ENCODE results near the gene EVC2. TPM values are rescaled to one million over a fixed set of nuclear protein-coding genes. Genes with fewer than 3 reads are reported as not detected.

Gene EVC2
- 10 to 100 TPM; 16.0 to 19.5 (median 17.7) TPM for total RNA-seq

- no peaks in the 10 kb centered on the region for H3K36me3 ChIP-seq
- H3K27me3 ChIP-seq = no peaks in the 10 kb centered on the region
- peak; percentile 57 to 66 for DNase-seq (ENCODE audit: low spot score in 2 of 2)
- no peaks in the 10 kb centered on the region for H3K9me3 ChIP-seq
- TF ChIP-seq CTCF (IDR thresholded peaks at IDR 0.05) (no peak), POLR2AphosphoS5 (IDR thresholded peaks at IDR 0.05) (peak; percentile 9 to 13 (median 9))
- H3K4me1 ChIP-seq = peaks cover 6 to 8% of the 10 kb centered on the region in 2 donors
- intact Hi-C loops (cut with DNase I; ENCODE audit: low total_unique reads) = no loop called here
- H3K4me3 ChIP-seq = peak within 1 kb of the TSS; percentile 69 to 98 (median 83)
- peak within 1 kb of the TSS; percentile 84 to 95 for H3K27ac ChIP-seq
Observed at GRCh38 chr4:5708449-5709206, at the start of gene EVC2. Gene EVC2 (minus strand): TSS chr4:5708559. CDS start chr4:5708513, 46 bp downstream.

- H3K27ac ChIP-seq = no peak overlapping the region
- intact Hi-C loops (cut with DNase I; ENCODE audit: low total_unique reads) = no loop called here
- peaks cover 7% of the 10 kb centered on the region for H3K36me3 ChIP-seq
- no peaks in the 10 kb centered on the region for H3K9me3 ChIP-seq
- TF ChIP-seq CTCF (IDR thresholded peaks at IDR 0.05) (no peak), POLR2AphosphoS5 (IDR thresholded peaks at IDR 0.05) (no peak), POLR2A (IDR thresholded peaks at IDR 0.05) (no peak)
- no peak for DNase-seq (ENCODE audit: low spot score in 2 of 2)
- no peaks in the 10 kb centered on the region for H3K4me1 ChIP-seq
- H3K4me3 ChIP-seq = no peak overlapping the region
- H3K27me3 ChIP-seq = no peaks in the 10 kb centered on the region
Observed at GRCh38 chr4:5757954-5758353, 49.6 kb upstream of the EVC2 start.

- H3K27me3 ChIP-seq = no peaks in the 10 kb centered on the region
- intact Hi-C loops (cut with DNase I; ENCODE audit: low total_unique reads) = no loop called here
- H3K27ac ChIP-seq = no peak overlapping the region
- no peaks in the 10 kb centered on the region for H3K9me3 ChIP-seq
- peaks cover 7% of the 10 kb centered on the region for H3K36me3 ChIP-seq
- H3K4me1 ChIP-seq = no peaks in the 10 kb centered on the region
- DNase-seq (ENCODE audit: low spot score in 2 of 2) = no peak
- H3K4me3 ChIP-seq = no peak overlapping the region
- TF ChIP-seq POLR2AphosphoS5 (IDR thresholded peaks at IDR 0.05) (no peak), CTCF (IDR thresholded peaks at IDR 0.05) (no peak), POLR2A (IDR thresholded peaks at IDR 0.05) (no peak)
Observed at GRCh38 chr4:5757536-5757935, 49.2 kb upstream of the EVC2 start.

GRCh38 chr4:5757091-5757490 lies 48.7 kb upstream of the EVC2 start:
- Histone ChIP-seq H3K9me3 (no peaks in the 10 kb centered on the region), H3K4me1 (no peaks in the 10 kb centered on the region), H3K27ac (no peak overlapping the region), H3K27me3 (no peaks in the 10 kb centered on the region), H3K36me3 (peaks cover 7% of the 10 kb centered on the region), H3K4me3 (no peak overlapping the region)
- intact Hi-C loops (cut with DNase I; ENCODE audit: low total_unique reads) = no loop called here
- TF ChIP-seq POLR2A (IDR thresholded peaks at IDR 0.05) (no peak), POLR2AphosphoS5 (IDR thresholded peaks at IDR 0.05) (no peak), CTCF (IDR thresholded peaks at IDR 0.05) (no peak)
- no peak for DNase-seq (ENCODE audit: low spot score in 2 of 2)

GRCh38 chr4:5756271-5756670 lies 47.9 kb upstream of the EVC2 start:
- Histone ChIP-seq H3K36me3 (peaks cover 7% of the 10 kb centered on the region), H3K9me3 (no peaks in the 10 kb centered on the region), H3K4me3 (no peak overlapping the region), H3K27me3 (no peaks in the 10 kb centered on the region), H3K4me1 (no peaks in the 10 kb centered on the region), H3K27ac (no peak overlapping the region)
- TF ChIP-seq CTCF (IDR thresholded peaks at IDR 0.05) = no peak
- no peak for TF ChIP-seq POLR2AphosphoS5 (IDR thresholded peaks at IDR 0.05)
- no peak for TF ChIP-seq POLR2A (IDR thresholded peaks at IDR 0.05)
- DNase-seq (ENCODE audit: low spot score in 2 of 2) = no peak
- intact Hi-C loops (cut with DNase I; ENCODE audit: low total_unique reads) = no loop called here
